Adrenal gland (tissue), 12 donors: ENCODE data around the gene GJC2. TPM values are rescaled to one million over a fixed set of nuclear protein-coding genes. Genes with fewer than 3 reads are reported as not detected.

Experiments
- DNase-seq, 7 donors: peaks; one replicate each; pipeline ENCODE4 v3.0.0-alpha.2; 2019 to 2020
- H3K27ac ChIP-seq, 5 donors: fragments of 200-600 bp; sonication (generic) in 4 of 5; 1 replicate in 3 of 5; 2 replicates in 2 of 5; pipeline versions ENCODE4 v1.5.1 to v1.8.0; 2016 to 2020; ENCODE audit warnings: mild to moderate bottlenecking in 1 of 5
- H3K27me3 ChIP-seq: fragments of 200-600 bp; 2 replicates; pipeline ENCODE4 v1.8.0; 2021
- H3K36me3 ChIP-seq, 2 donors: fragments of 200-600 bp; replicated peaks in 1 of 2; 1 replicate in 1 of 2; 2 replicates in 1 of 2; pipeline versions ENCODE4 v1.5.1 to v1.8.0; 2018 to 2022
- H3K4me1 ChIP-seq, 2 donors: fragments of 200-600 bp; replicated peaks in 1 of 2; 1 replicate in 1 of 2; 2 replicates in 1 of 2; pipeline versions ENCODE4 v1.5.1 to v1.8.0; 2018 to 2021
- H3K4me3 ChIP-seq, 4 donors: fragments of 200-600 bp; sonication (generic) in 3 of 4; one replicate each; pipeline ENCODE4 v1.5.1; 2016 to 2018
- H3K9me3 ChIP-seq, 3 donors: fragments of 200-600 bp; sonication (generic) in 1 of 3; replicated peaks in 1 of 3; 1 replicate in 2 of 3; 2 replicates in 1 of 3; pipeline versions ENCODE4 v1.5.1 to v1.8.0; 2016 to 2021
- CTCF ChIP-seq, 6 experiments: fragments of 450-650 bp in 4 of 6; fragments of 200-600 bp in 2 of 6; sonication (generic) in 1 of 6; IDR thresholded peaks; 1 replicate in 5 of 6; 2 replicates in 1 of 6; pipeline versions ENCODE4 v1.5.1 to v1.8.0; 2016 to 2021; ENCODE audit warnings: antibody characterized with exemption in 6 of 6, mild to moderate bottlenecking in 2 of 6, moderate library complexity in 1 of 6
- POLR2A ChIP-seq, 2 donors: fragments of 450-650 bp; IDR thresholded peaks; one replicate each; pipeline ENCODE4 v1.6.1; 2017; ENCODE audit warnings: antibody characterized with exemption in 2 of 2, mild to moderate bottlenecking in 2 of 2, moderate library complexity in 1 of 2
- WGBS, 4 donors: extraction: QIAGEN DNeasy Blood & Tissue Kit in 2 of 4; methylation state at CpG; one replicate each; pipeline versions ENCODE4 v1.1.5 to v1.1.7; 2013 to 2017; 5-methylcytosine and 5-hydroxymethylcytosine counted together
- intact Hi-C, 2 donors: fragments of 100-400 bp; cut with DNase I; formaldehyde crosslinking; loops; one replicate each; pipeline versions ENCODE4 v1.14.1 to v1.15.0; 2022 to 2023
- polyA plus RNA-seq, 3 donors: library from polyadenylated mRNA; stranded (reverse); fragments of 200-250 nt in 2 of 3; fragments of 350-450 nt in 1 of 3; fragmentation: Illumina TruSeq in 1 of 3; extraction: RNeasy Lipid Tissue Mini Kit (QIAGEN cat#74804) in 1 of 3; gene quantifications; one replicate each; pipeline ENCODE4 v1.2.3, GENCODE V29; 2013 to 2014
- total RNA-seq, 9 donors: library from RNA; depleted of rRNA in 4 of 9; stranded (reverse); fragments of >200 nt in 4 of 9; fragments of 120-200 nt in 1 of 9; fragmentation: NEBNext Ultra II Directional in 1 of 9; extraction: Animal tissue kit (Norgen Biotek cat#: 25700) in 1 of 9; gene quantifications; one replicate each; pipeline versions ENCODE4 v1.1.0 to v1.2.4, GENCODE V29; 2013 to 2023
- donor health status: healthy with polysubstance abuse.
- donor health status: Bipolar disorder and iron deficiency.
- donor health status: DM: yes; HTN: yes; CAD: no.
- donor health status: DM: no; HTN: no; CAD: no.
- donor health status: DM: no; HTN: no; CAD: no.
- donor health status: DM: yes; HTN: yes; CAD: no.

Gene GJC2
- total and polyA plus RNA-seq, 12 donors = 0.05 to 4.1 (median 1.3) TPM

- WGBS, 4 donors = 40 to 72% (median 65%) methylated on average over 4 to 18 of the region's 18 CpGs; no CpG with 5 or more reads in 1 of the 4 donors
- peaks cover 6 to 31% of the 10 kb centered on the region in 2 donors for H3K4me1 ChIP-seq
- no peaks in the 10 kb centered on the region for H3K9me3 ChIP-seq
- TF ChIP-seq POLR2A (IDR thresholded peaks at IDR 0.05) = no peak
- no peak for TF ChIP-seq CTCF (IDR thresholded peaks at IDR 0.05)
- H3K36me3 ChIP-seq = peaks cover 0 to 25% of the 10 kb centered on the region in 2 donors
- H3K27ac ChIP-seq = peak overlapping the region in 3 of 5 donors; percentile 50 to 90 (median 78)
- no peak overlapping the region for H3K4me3 ChIP-seq
- intact Hi-C loops = no loop called here
- H3K27me3 ChIP-seq = no peaks in the 10 kb centered on the region
- DNase-seq = peak in 3 of 7 donors; percentile 17 to 40 (median 24)
These were observed 1.4 kb upstream of the GJC2 start for GRCh38 chr1:228148196-228148861.

- TF ChIP-seq CTCF (IDR thresholded peaks at IDR 0.05) = no peak
- TF ChIP-seq POLR2A (IDR thresholded peaks at IDR 0.05) = no peak
- peak in 2 of 7 donors; percentile 6 to 18 for DNase-seq
- Histone ChIP-seq H3K4me3 (no peak overlapping the region), H3K27ac (peak overlapping the region in 4 of 5 donors; percentile 50 to 90 (median 67)), H3K4me1 (peaks cover 6 to 25% of the 10 kb centered on the region in 2 donors), H3K27me3 (no peaks in the 10 kb centered on the region), H3K9me3 (no peaks in the 10 kb centered on the region), H3K36me3 (peaks cover 0 to 25% of the 10 kb centered on the region in 2 donors)
- intact Hi-C loops = no loop called here
- WGBS, 4 donors = 71 to 88% (median 79%) methylated on average over 3 to 8 of the region's 8 CpGs
These were observed 760 bp upstream of the GJC2 start for GRCh38 chr1:228148935-228149405.

GRCh38 chr1:228150120-228150460, 360 bp downstream of the GJC2 start:
- intact Hi-C loops = no loop called here

More at GRCh38 chr1:228150120-228150460, 360 bp downstream of the GJC2 start:
- Histone ChIP-seq H3K27ac (peak overlapping the region in 4 of 5 donors; percentile 50 to 90 (median 67)), H3K4me3 (peak overlapping the region in 1 of 4 donors; percentile 40), H3K9me3 (no peaks in the 10 kb centered on the region), H3K27me3 (no peaks in the 10 kb centered on the region), H3K36me3 (peaks cover 0 to 25% of the 10 kb centered on the region in 2 donors), H3K4me1 (peaks cover 6 to 25% of the 10 kb centered on the region in 2 donors)
- peak in 2 of 7 donors; percentile 25 to 28 for DNase-seq
- 58 to 80% (median 59%) methylated on average over 1 to 7 of the region's 7 CpGs; no CpG with 5 or more reads in 1 of the 4 donors for WGBS, 4 donors
- TF ChIP-seq POLR2A (IDR thresholded peaks at IDR 0.05) = no peak
- peak in 1 of 6 experiments; percentile 2 for TF ChIP-seq CTCF (IDR thresholded peaks at IDR 0.05)
